Measurements from ENCODE around the gene ZDHHC14. TPM values are rescaled to one million over a fixed set of nuclear protein-coding genes. Genes with fewer than 3 reads are reported as not detected.
A peak's percentile ranks its signal among the peaks of the same experiment; 100 is the strongest.

The ZDHHC14 gene
- total RNA-seq, 2 experiments from 2014 or later: 5.2 TPM

- no peak for DNase-seq
- H3K4me1 Mint-ChIP-seq: peaks cover 2% of the 10 kb centered on the region
Measured at GRCh38 chr6:157449610-157450009, 68.6 kb downstream of the ZDHHC14 start.

GRCh38 chr6:157450931-157451742 lies 70.1 kb downstream of the ZDHHC14 start:
- Mint-ChIP-seq H3K4me1 (peaks cover 4% of the 10 kb centered on the region), H3K9me3 (no peaks in the 10 kb centered on the region)
- POLR2A ChIA-PET: interaction anchor here (0.6 to 0.7 kb wide), 2 partner anchors 76 to 703 kb away, joined by 3 to 6 read pairs; no protein-coding TSS in a partner anchor

More at GRCh38 chr6:157449610-157450009, 68.6 kb downstream of the ZDHHC14 start:
- no peak for ATAC-seq (ENCODE audit: low read depth)
- no peak overlapping the region for H3K4me3 Mint-ChIP-seq
- no peaks in the 10 kb centered on the region for H3K9me3 Mint-ChIP-seq
- peaks cover under 1% of the 10 kb centered on the region for H3K36me3 Mint-ChIP-seq
- POLR2A ChIA-PET: no interaction called here
- H3K27ac Mint-ChIP-seq: no peak overlapping the region
- no peaks in the 10 kb centered on the region for H3K27me3 Mint-ChIP-seq

GRCh38 chr6:157452096-157452495 lies 71.1 kb downstream of the ZDHHC14 start:
- Mint-ChIP-seq H3K9me3 (no peaks in the 10 kb centered on the region), H3K36me3 (no peaks in the 10 kb centered on the region), H3K27ac (no peak overlapping the region), H3K27me3 (no peaks in the 10 kb centered on the region), H3K4me3 (no peak overlapping the region), H3K4me1 (peaks cover 8% of the 10 kb centered on the region)
- DNase-seq: no peak
- POLR2A ChIA-PET: no interaction called here
- no peak for ATAC-seq (ENCODE audit: low read depth)

More at GRCh38 chr6:157450931-157451742, 70.1 kb downstream of the ZDHHC14 start:
- Mint-ChIP-seq H3K36me3 (no peaks in the 10 kb centered on the region), H3K27me3 (no peaks in the 10 kb centered on the region), H3K27ac (no peak overlapping the region), H3K4me3 (no peak overlapping the region)
- no peak for DNase-seq
- ATAC-seq (ENCODE audit: low read depth): no peak

- no peak overlapping the region for H3K4me3 Mint-ChIP-seq
- H3K36me3 Mint-ChIP-seq: no peaks in the 10 kb centered on the region
- POLR2A ChIA-PET: interaction anchor here (0.5 kb wide), 1 partner anchor 132 kb away, joined by 3 read pairs; no protein-coding TSS in a partner anchor
- DNase-seq (no peak), ATAC-seq (ENCODE audit: low read depth) (no peak)
- H3K9me3 Mint-ChIP-seq: no peaks in the 10 kb centered on the region
- H3K27ac Mint-ChIP-seq: no peak overlapping the region
- H3K27me3 Mint-ChIP-seq: no peaks in the 10 kb centered on the region
- peaks cover 8% of the 10 kb centered on the region for H3K4me1 Mint-ChIP-seq
Measured at GRCh38 chr6:157453131-157453530, 72.1 kb downstream of the ZDHHC14 start.

GRCh38 chr6:157453978-157454377 lies 73.0 kb downstream of the ZDHHC14 start:
- Mint-ChIP-seq H3K4me1 (peaks cover 8% of the 10 kb centered on the region), H3K4me3 (no peak overlapping the region), H3K27ac (no peak overlapping the region), H3K9me3 (no peaks in the 10 kb centered on the region), H3K36me3 (no peaks in the 10 kb centered on the region), H3K27me3 (no peaks in the 10 kb centered on the region)
- DNase-seq: no peak
- POLR2A ChIA-PET: no interaction called here
- ATAC-seq (ENCODE audit: low read depth): no peak

- Mint-ChIP-seq H3K9me3 (no peaks in the 10 kb centered on the region), H3K27ac (no peak overlapping the region), H3K4me1 (peaks cover 8% of the 10 kb centered on the region), H3K4me3 (no peak overlapping the region), H3K27me3 (no peaks in the 10 kb centered on the region), H3K36me3 (no peaks in the 10 kb centered on the region)
- DNase-seq: no peak
- no peak for ATAC-seq (ENCODE audit: low read depth)
- POLR2A ChIA-PET: no interaction called here
Measured at GRCh38 chr6:157454762-157455714, 74.0 kb downstream of the ZDHHC14 start.

- Mint-ChIP-seq H3K4me1 (peaks cover 15% of the 10 kb centered on the region), H3K9me3 (no peaks in the 10 kb centered on the region), H3K27me3 (no peaks in the 10 kb centered on the region), H3K4me3 (peak overlapping the region; percentile 0), H3K36me3 (no peaks in the 10 kb centered on the region), H3K27ac (peak overlapping the region; percentile 51)
- no peak for ATAC-seq (ENCODE audit: low read depth)
- no peak for DNase-seq
- POLR2A ChIA-PET: interaction anchor here (0.5 kb wide), 1 partner anchor 946 kb away, joined by 3 read pairs; no protein-coding TSS in a partner anchor
Measured at GRCh38 chr6:157455731-157456523, 74.9 kb downstream of the ZDHHC14 start.

- DNase-seq (no peak), ATAC-seq (ENCODE audit: low read depth) (peak; percentile 70)
- Mint-ChIP-seq H3K27ac (peak overlapping the region; percentile 51), H3K4me1 (peaks cover 19% of the 10 kb centered on the region), H3K36me3 (no peaks in the 10 kb centered on the region), H3K4me3 (peak overlapping the region; percentile 0), H3K27me3 (no peaks in the 10 kb centered on the region), H3K9me3 (no peaks in the 10 kb centered on the region)
- POLR2A ChIA-PET: no interaction called here
Measured at GRCh38 chr6:157456524-157456829, 75.5 kb downstream of the ZDHHC14 start.

GRCh38 chr6:157457787-157458186 lies 76.8 kb downstream of the ZDHHC14 start:
- Mint-ChIP-seq H3K4me3 (no peak overlapping the region), H3K4me1 (peaks cover 19% of the 10 kb centered on the region), H3K9me3 (no peaks in the 10 kb centered on the region), H3K27me3 (no peaks in the 10 kb centered on the region), H3K36me3 (no peaks in the 10 kb centered on the region), H3K27ac (no peak overlapping the region)
- ATAC-seq (ENCODE audit: low read depth): no peak
- POLR2A ChIA-PET: no interaction called here
- DNase-seq: no peak

GRCh38 chr6:157459327-157459726 lies 78.3 kb downstream of the ZDHHC14 start:
- H3K4me1 Mint-ChIP-seq: peaks cover 19% of the 10 kb centered on the region
- H3K27me3 Mint-ChIP-seq: no peaks in the 10 kb centered on the region
- no peaks in the 10 kb centered on the region for H3K9me3 Mint-ChIP-seq
- DNase-seq (no peak), ATAC-seq (ENCODE audit: low read depth) (no peak)
- H3K27ac Mint-ChIP-seq: no peak overlapping the region
- H3K36me3 Mint-ChIP-seq: no peaks in the 10 kb centered on the region
- POLR2A ChIA-PET: interaction anchor here (0.7 kb wide), 1 partner anchor 286 kb away, joined by 4 read pairs; no protein-coding TSS in a partner anchor
- H3K4me3 Mint-ChIP-seq: no peak overlapping the region

- Mint-ChIP-seq H3K36me3 (no peaks in the 10 kb centered on the region), H3K27ac (no peak overlapping the region), H3K27me3 (no peaks in the 10 kb centered on the region), H3K9me3 (no peaks in the 10 kb centered on the region), H3K4me3 (no peak overlapping the region), H3K4me1 (peaks cover 28% of the 10 kb centered on the region)
- ATAC-seq (ENCODE audit: low read depth): no peak
- POLR2A ChIA-PET: interaction anchor here (0.7 kb wide), 1 partner anchor 89 kb away, joined by 3 read pairs; no protein-coding TSS in a partner anchor
- DNase-seq: no peak
Measured at GRCh38 chr6:157460182-157460999, 79.4 kb downstream of the ZDHHC14 start.
